Karpas-422 (cell line): Measurements from ENCODE around the gene LINGO1. TPM values are rescaled to one million over a fixed set of nuclear protein-coding genes. Genes with fewer than 3 reads are reported as not detected.

Experiments used
- DNase-seq: peaks from one replicate; pipeline ENCODE4 v3.0.0-alpha.2; 2015
- H2AFZ ChIP-seq: fragments of 200-600 bp; sonication (generic); 2 replicates; pipeline ENCODE4 v1.6.1; 2014; ENCODE audit warnings: antibody characterized with exemption, low read length, mixed read lengths
- H3K27ac ChIP-seq: fragments of 200-600 bp; sonication (generic); 2 replicates; pipeline ENCODE4 v1.5.1; 2014; ENCODE audit warnings: mild to moderate bottlenecking, low read length, moderate library complexity
- H3K27me3 ChIP-seq: fragments of 200-600 bp; sonication (generic); 2 replicates; pipeline ENCODE4 v1.6.1; 2014; ENCODE audit warnings: low read length, mixed read lengths
- H3K36me3 ChIP-seq: fragments of 200-600 bp; sonication (generic); 2 replicates; pipeline ENCODE4 v1.6.1; 2014; ENCODE audit warnings: low read length, mixed read lengths; ENCODE audit not compliant: insufficient read depth
- H3K4me1 ChIP-seq: fragments of 200-600 bp; sonication (generic); 2 replicates; pipeline ENCODE4 v1.6.1; 2014; ENCODE audit warnings: mild to moderate bottlenecking, low read length, mixed read lengths
- H3K4me2 ChIP-seq: fragments of 200-600 bp; sonication (generic); 2 replicates; pipeline ENCODE4 v1.6.1; 2014; ENCODE audit warnings: low read length, low read depth, mild to moderate bottlenecking; ENCODE audit not compliant: poor library complexity, severe bottlenecking
- H3K4me3 ChIP-seq: fragments of 200-600 bp; sonication (generic); 2 replicates; pipeline ENCODE4 v1.5.1; 2014; ENCODE audit warnings: mild to moderate bottlenecking, antibody characterized with exemption, low read length, mixed read lengths
- H3K79me2 ChIP-seq: fragments of 200-600 bp; sonication (generic); 2 replicates; pipeline ENCODE4 v1.6.1; 2014; ENCODE audit warnings: mild to moderate bottlenecking, low read length, mixed read lengths
- H3K9ac ChIP-seq: fragments of 200-600 bp; sonication (generic); 2 replicates; pipeline ENCODE4 v1.6.0; 2014; ENCODE audit warnings: low read length
- H3K9me2 ChIP-seq: fragments of 200-600 bp; sonication (generic), shearing (Covaris generic); replicated peaks from 2 replicates; pipeline ENCODE4 v1.6.0; 2014; ENCODE audit warnings: mild to moderate bottlenecking, low read length, moderate library complexity; ENCODE audit not compliant: insufficient read depth
- H3K9me3 ChIP-seq: fragments of 300-700, 200-600 bp; sonication (generic); 2 replicates; pipeline ENCODE4 v1.6.1; 2014; ENCODE audit warnings: low read length, mixed read lengths
- H4K20me1 ChIP-seq: fragments of 200-600 bp; sonication (generic); 2 replicates; pipeline ENCODE4 v1.6.1; 2014; ENCODE audit warnings: mild to moderate bottlenecking, antibody characterized with exemption, low read length, low read depth; ENCODE audit not compliant: insufficient read depth
- total RNA-seq: library from RNA; depleted of rRNA; stranded (reverse); fragments of >200 nt; shearing (Covaris generic); gene quantifications from 2 replicates; pipeline ENCODE4 v1.2.3, GENCODE V29; 2014; ENCODE audit warnings: low replicate concordance

Gene LINGO1
- total RNA-seq, 1 experiment from 2014 or later: not detected

DNA sequence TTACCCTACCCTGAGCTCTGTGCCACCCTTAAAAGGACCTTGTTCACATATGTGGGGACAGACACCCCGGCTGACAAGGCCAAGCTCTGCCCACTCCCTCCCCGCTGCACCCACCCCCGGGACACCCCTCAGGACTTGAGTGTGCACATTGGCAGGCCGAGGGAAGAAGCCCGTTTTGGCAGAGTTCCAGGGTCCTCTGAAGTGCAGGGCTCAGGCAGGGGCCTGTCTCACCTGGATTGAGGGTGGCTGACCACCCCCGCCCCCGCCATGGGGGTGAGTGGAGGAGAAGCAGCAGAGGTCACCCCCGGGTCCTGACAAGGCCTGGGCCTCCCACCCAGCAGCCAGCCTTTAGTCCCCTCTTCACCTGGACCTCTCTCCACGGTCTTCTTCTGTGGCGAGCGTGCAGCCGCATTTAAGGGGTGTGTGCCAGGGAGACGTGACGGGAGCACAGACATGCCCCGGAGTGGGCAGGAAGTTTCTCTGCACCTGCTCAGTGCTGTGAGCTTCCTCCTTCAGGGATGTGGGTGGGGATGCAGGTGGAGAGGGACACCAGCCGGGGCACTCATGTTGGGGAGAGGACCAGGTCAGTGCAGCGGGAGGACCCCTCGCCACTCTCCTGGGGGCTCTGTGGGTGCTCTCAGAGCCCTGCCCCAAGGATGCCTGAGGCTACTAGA, 50.7 kb downstream of the LINGO1 start:
- H3K4me3 ChIP-seq: no peak overlapping the region
- no peak overlapping the region for H3K9ac ChIP-seq
- DNase-seq: no peak
- no peaks in the 10 kb centered on the region for H3K9me3 ChIP-seq
- no peaks in the 10 kb centered on the region for H3K36me3 ChIP-seq
- no peaks in the 10 kb centered on the region for H3K79me2 ChIP-seq
- no peak overlapping the region for H3K27ac ChIP-seq
- no peak overlapping the region for H3K4me2 ChIP-seq
- H3K9me2 ChIP-seq: no peaks in the 10 kb centered on the region
- H2AFZ ChIP-seq: no peak overlapping the region
- no peaks in the 10 kb centered on the region for H3K4me1 ChIP-seq
- H4K20me1 ChIP-seq: 0 out of 2 replicates have a peak, but pooled peaks cover 6% of the 10 kb centered on the region
- no peaks in the 10 kb centered on the region for H3K27me3 ChIP-seq

DNA sequence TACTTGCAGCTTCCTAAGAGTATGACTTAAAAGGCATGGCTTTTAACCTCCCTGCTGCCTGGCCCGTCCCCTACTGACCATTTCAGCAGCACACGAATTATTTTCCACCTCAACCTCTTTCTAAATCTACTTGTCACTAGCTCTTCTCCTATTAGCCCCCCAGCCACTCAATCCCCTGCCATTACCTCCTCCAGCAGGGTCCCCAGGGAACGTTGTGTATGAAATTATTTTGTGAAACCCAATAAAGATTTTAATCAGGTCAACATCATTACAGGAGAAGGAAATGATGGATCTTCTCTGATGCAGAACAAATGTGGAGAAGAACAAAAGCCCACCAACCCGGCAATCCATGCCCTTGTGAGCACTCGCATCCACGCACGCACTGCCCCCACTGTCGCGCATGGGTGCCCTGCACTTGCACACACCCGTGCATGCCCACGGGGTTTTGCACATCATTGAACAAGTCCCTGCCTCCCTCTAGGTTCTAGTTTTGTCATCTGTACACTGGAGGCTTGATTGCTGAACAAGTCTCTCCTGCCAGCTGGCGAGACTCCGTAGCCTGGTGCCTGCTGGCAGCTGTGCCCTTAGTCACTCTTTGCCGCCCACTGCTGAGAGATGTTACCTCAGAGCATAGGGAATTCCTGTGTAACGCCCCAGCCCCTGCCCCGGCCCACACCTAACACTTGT, 51.6 kb downstream of the LINGO1 start:
- H3K27me3 ChIP-seq: no peaks in the 10 kb centered on the region; the same call in 1 of the 2 replicates
- no peak for DNase-seq

DNA sequence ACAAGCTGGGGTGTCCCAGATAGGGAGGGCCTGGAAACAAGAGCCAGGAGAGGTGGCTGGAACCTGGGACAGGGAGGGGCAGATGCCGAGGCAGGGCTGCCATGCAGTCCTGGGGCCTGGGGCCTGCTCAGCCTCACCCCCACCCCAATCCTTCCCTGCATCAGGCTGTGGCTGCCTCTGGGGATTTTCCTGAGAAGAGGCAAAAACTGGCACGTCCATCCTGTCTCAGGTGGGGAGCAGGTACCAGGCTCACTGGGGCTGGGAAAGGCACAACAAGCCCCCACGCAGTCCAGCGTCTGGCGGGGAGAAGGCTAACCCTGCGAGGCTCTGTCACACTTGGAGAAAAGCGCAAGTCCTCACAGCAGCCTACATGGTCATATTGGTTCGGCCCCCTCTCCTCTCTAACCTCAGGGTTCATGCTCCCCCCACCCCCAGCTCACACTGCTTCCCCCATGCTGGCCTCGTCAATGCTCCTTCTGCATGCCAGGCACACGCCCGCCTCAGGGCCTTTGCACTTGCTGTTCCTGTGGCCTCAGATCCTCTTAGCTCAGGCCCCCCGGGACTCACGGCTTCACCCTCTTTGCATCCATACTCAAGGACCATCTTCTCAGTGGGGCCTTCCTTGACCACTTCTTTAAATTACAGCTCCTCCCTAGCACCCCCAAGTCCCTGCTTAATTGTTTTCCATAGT, 53.1 kb downstream of the LINGO1 start:
- H3K27ac ChIP-seq: no peak overlapping the region
- DNase-seq: no peak
- H3K27me3 ChIP-seq: no peaks in the 10 kb centered on the region; the same call in 1 of the 2 replicates
- H3K36me3 ChIP-seq: no peaks in the 10 kb centered on the region
- no peaks in the 10 kb centered on the region for H3K9me2 ChIP-seq
- no peak overlapping the region for H3K9ac ChIP-seq
- H3K9me3 ChIP-seq: no peaks in the 10 kb centered on the region
- no peaks in the 10 kb centered on the region for H3K79me2 ChIP-seq
- no peak overlapping the region for H3K4me2 ChIP-seq
- H4K20me1 ChIP-seq: 0 out of 2 replicates have a peak, but pooled peaks cover 2% of the 10 kb centered on the region
- no peak overlapping the region for H3K4me3 ChIP-seq
- H2AFZ ChIP-seq: no peak overlapping the region
- H3K4me1 ChIP-seq: no peaks in the 10 kb centered on the region

More for the DNA sequence above, 51.6 kb downstream of the LINGO1 start:
- H3K4me3 ChIP-seq: no peak overlapping the region
- no peaks in the 10 kb centered on the region for H3K9me3 ChIP-seq
- H3K36me3 ChIP-seq: no peaks in the 10 kb centered on the region
- no peaks in the 10 kb centered on the region for H3K9me2 ChIP-seq
- H3K9ac ChIP-seq: no peak overlapping the region
- H3K4me2 ChIP-seq: no peak overlapping the region
- no peaks in the 10 kb centered on the region for H3K4me1 ChIP-seq
- H2AFZ ChIP-seq: no peak overlapping the region
- 0 out of 2 replicates have a peak, but pooled peaks cover 6% of the 10 kb centered on the region for H4K20me1 ChIP-seq
- H3K27ac ChIP-seq: no peak overlapping the region
- no peaks in the 10 kb centered on the region for H3K79me2 ChIP-seq

DNA sequence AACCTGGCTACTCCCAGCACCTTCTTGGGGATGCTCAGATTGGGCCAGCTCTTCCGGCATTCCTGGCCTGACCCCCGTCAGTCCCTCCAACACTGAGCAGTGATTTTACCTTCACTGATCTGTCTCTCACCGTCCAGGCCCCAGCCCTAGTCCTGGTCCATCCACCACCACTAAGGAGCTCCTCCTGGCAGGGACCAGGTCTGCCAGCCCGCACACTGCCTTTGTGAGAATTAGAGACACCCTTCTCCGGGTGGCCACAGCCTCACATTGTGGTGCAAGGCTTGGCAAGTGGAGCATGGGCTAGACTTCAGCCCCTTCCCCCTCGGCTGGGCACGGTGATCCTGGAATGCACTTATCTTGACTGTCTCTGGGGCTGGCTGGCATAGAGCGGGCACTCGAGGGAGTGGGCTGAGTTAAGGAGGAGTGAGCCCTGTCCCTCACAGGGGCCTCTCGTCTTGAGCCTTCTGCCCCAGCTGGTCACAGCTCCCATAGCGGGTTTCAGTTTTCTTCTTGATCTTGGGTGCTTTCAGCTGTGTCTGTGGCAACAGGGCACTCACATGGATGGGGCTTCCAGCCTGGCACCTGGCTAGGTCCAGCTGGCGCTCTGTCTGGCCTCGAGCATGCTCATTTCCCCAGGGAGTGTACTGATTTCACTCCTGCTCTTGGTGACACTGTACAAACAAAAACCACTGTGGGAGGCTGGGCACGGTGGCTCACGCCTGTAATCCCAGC, 53.9 kb downstream of the LINGO1 start:
- Histone ChIP-seq H3K36me3 (no peaks in the 10 kb centered on the region), H3K27me3 (no peaks in the 10 kb centered on the region; the same call in 1 of the 2 replicates), H3K4me1 (peaks cover 2% of the 10 kb centered on the region; the same call in 1 of the 2 replicates)

DNA sequence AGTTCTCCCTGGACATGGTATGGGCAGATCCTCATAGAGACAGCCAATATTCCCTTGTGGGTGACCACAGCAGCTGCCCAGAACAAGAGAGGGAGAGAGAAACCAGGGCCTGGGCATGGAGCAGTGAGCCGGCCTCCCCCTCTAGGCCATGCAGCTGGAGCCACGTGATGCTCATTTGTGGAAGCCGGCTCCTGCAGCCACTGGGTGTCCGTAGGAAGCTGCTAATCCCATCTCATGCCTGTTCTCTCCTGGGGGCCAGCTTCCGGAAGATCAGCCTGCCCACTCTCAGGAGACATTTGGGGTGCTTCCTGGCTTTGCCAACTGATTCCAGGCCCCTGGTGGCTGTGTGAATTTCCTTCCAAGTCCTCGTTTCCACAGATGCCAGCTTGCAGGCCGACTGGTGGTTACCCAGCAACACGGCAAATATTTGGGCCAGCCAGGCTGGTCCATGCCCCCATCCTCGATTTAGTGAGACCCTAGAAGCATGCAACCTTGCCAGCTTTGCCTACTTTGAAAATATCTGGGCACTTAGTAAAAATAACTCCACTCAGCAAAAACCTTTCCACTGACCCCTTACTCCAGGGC, 55.3 kb downstream of the LINGO1 start:
- H3K27ac ChIP-seq: no peak overlapping the region
- no peaks in the 10 kb centered on the region for H3K9me2 ChIP-seq
- H3K4me2 ChIP-seq: no peak overlapping the region
- no peaks in the 10 kb centered on the region for H3K9me3 ChIP-seq
- no peak overlapping the region for H3K4me3 ChIP-seq
- H3K36me3 ChIP-seq: no peaks in the 10 kb centered on the region
- no peaks in the 10 kb centered on the region; the same call in 1 of the 2 replicates for H3K27me3 ChIP-seq
- no peak overlapping the region for H2AFZ ChIP-seq
- H3K9ac ChIP-seq: no peak overlapping the region
- H4K20me1 ChIP-seq: 0 out of 2 replicates have a peak, but pooled peaks cover 4% of the 10 kb centered on the region
- peaks cover 4% of the 10 kb centered on the region; the same call in 1 of the 2 replicates for H3K4me1 ChIP-seq
- DNase-seq: no peak
- no peaks in the 10 kb centered on the region for H3K79me2 ChIP-seq

More for the DNA sequence above, 53.9 kb downstream of the LINGO1 start:
- no peaks in the 10 kb centered on the region for H3K9me2 ChIP-seq
- no peak overlapping the region for H2AFZ ChIP-seq
- no peak overlapping the region for H3K4me2 ChIP-seq
- DNase-seq: no peak
- no peak overlapping the region for H3K27ac ChIP-seq
- H3K9me3 ChIP-seq: no peaks in the 10 kb centered on the region
- H3K79me2 ChIP-seq: no peaks in the 10 kb centered on the region
- no peak overlapping the region for H3K9ac ChIP-seq
- 0 out of 2 replicates have a peak, but pooled peaks cover 4% of the 10 kb centered on the region for H4K20me1 ChIP-seq
- H3K4me3 ChIP-seq: no peak overlapping the region

DNA sequence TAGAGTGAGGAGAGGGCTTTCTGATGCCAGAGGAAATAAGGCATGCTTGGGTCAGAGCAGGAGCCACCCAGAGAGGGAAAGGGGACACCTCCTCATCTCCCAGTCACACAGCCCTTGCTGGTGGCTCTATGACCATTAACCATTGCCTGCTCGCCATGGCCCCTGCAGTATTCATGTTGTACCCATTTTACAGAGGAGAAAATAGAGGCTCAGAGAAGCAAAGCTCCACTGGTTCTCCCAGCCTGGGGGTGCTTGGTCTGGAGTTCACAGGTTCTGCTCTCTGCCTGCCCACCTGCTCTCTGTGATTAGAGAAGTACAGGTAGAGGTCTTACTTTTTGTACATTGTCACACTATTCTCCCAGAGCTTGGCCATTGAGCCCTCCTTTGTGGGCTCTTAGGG, 56.2 kb downstream of the LINGO1 start:
- no peak overlapping the region for H3K4me2 ChIP-seq
- no peak overlapping the region for H3K9ac ChIP-seq
- H3K27me3 ChIP-seq: no peaks in the 10 kb centered on the region; the same call in 1 of the 2 replicates
- H3K79me2 ChIP-seq: no peaks in the 10 kb centered on the region
- no peaks in the 10 kb centered on the region for H3K9me3 ChIP-seq
- H3K27ac ChIP-seq: no peak overlapping the region
- H3K9me2 ChIP-seq: no peaks in the 10 kb centered on the region
- no peak overlapping the region for H3K4me3 ChIP-seq
- 0 out of 2 replicates have a peak, but pooled peaks cover 4% of the 10 kb centered on the region for H4K20me1 ChIP-seq
- H3K4me1 ChIP-seq: peaks cover 4% of the 10 kb centered on the region; the same call in 1 of the 2 replicates
- H2AFZ ChIP-seq: no peak overlapping the region
- DNase-seq: no peak
- no peaks in the 10 kb centered on the region for H3K36me3 ChIP-seq

DNA sequence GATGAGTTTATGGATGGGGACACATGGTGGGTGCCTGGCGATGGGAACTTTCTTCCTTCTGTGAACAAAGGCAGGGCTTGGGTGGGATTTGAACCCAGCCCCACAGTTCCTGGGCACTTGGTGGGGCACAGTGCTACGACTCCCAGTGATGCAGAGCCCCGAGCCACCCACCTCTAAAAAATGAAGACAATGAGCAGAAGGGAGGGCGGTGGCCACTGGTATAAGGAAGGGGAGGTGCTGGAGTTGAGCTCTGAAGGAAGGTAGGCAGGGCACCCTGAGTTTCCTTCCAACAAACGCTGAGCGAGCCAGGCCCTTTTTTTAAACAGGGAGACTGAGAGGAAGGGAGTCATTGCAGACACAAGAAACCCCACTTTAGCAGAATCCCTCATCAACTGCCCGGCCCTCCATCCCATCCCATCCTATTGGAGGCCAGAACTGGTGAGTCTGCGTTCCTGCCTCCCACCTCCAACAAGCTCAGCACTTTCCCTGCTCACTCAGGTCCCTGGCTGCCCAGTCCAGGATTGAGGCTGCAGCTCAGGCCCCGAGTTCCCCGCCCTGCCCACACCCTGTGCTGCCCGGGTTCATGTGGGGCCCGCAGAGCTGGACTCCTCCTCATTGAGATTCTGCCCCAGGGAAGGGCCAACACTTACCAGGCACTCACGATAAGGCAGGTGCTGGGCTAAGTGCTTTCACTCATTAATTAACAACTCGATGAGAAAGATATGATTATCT, 57.3 kb downstream of the LINGO1 start:
- Histone ChIP-seq H3K27me3 (no peaks in the 10 kb centered on the region; the same call in 1 of the 2 replicates), H3K9ac (no peak overlapping the region), H3K36me3 (no peaks in the 10 kb centered on the region), H2AFZ (no peak overlapping the region), H3K79me2 (no peaks in the 10 kb centered on the region), H3K4me1 (peaks cover 4% of the 10 kb centered on the region; the same call in 1 of the 2 replicates), H3K27ac (no peak overlapping the region), H3K9me2 (no peaks in the 10 kb centered on the region), H3K9me3 (no peaks in the 10 kb centered on the region), H3K4me3 (no peak overlapping the region), H4K20me1 (0 out of 2 replicates have a peak, but pooled peaks cover 4% of the 10 kb centered on the region), H3K4me2 (no peak overlapping the region)
- no peak for DNase-seq
